SK-N-SH (cell line): Measurements from ENCODE around the gene MEGF8. TPM values are rescaled to one million over a fixed set of nuclear protein-coding genes. Genes with fewer than 3 reads are reported as not detected.

Experiments
- CTCF ChIA-PET: fragments of 300-600, 350-600 bp; formaldehyde crosslinking; extraction: SDS; loops from one replicate; lab custom pipeline; 2021; lab: Yijun Ruan, JAX
- POLR2A ChIA-PET: fragments of 350-600 bp; sonication (Branson Sonifier 250); formaldehyde crosslinking; extraction: SDS; loops from one replicate; lab custom pipeline; 2020; ENCODE audit warnings: antibody characterized with exemption, inconsistent platforms; lab: Yijun Ruan, JAX
- DNase-seq: peaks from one replicate; pipeline ENCODE4 v3.0.0; 2012
- H2AFZ ChIP-seq: fragments of 200-600 bp; sonication (generic); 2 replicates; pipeline ENCODE4 v1.8.1; 2016; ENCODE audit warnings: antibody characterized with exemption, mild to moderate bottlenecking, low read depth
- H3F3A ChIP-seq: fragments of 200-600 bp; sonication (generic); replicated peaks from 2 replicates; pipeline ENCODE3; 2016; ENCODE audit warnings: antibody characterized with exemption, mild to moderate bottlenecking; ENCODE audit not compliant: insufficient read depth
- H3K27ac ChIP-seq, 2 experiments: fragments of 200-500 bp in 1 of 2; fragments of 200-600 bp in 1 of 2; sonication (Bioruptor generic) in 1 of 2; sonication (generic), shearing (Covaris generic) in 1 of 2; 2 replicates each; pipeline versions ENCODE4 v1.5.1 to v1.6.1; 2014 to 2016; ENCODE audit warnings: low read depth in 2 of 2, inconsistent platforms in 1 of 2, low read length in 1 of 2, mild to moderate bottlenecking in 1 of 2, mixed read lengths in 1 of 2
- H3K27me3 ChIP-seq: fragments of 200-600 bp; sonication (generic), shearing (Covaris generic); 2 replicates; pipeline ENCODE4 v1.6.1; 2016; ENCODE audit warnings: mixed run types; ENCODE audit not compliant: insufficient read depth
- H3K36me3 ChIP-seq, 2 experiments: fragments of 200-500 bp in 1 of 2; fragments of 200-600 bp in 1 of 2; sonication (Bioruptor generic) in 1 of 2; sonication (generic) in 1 of 2; replicated peaks in 1 of 2; 2 replicates each; pipeline versions ENCODE3 to v1.5.1; 2014 to 2016; ENCODE audit warnings: low read length in 1 of 2, mild to moderate bottlenecking in 1 of 2; ENCODE audit not compliant: insufficient read depth in 2 of 2, control insufficient read depth in 1 of 2
- H3K4me1 ChIP-seq, 2 experiments: fragments of 200-500 bp in 1 of 2; fragments of 200-600 bp in 1 of 2; sonication (Bioruptor generic) in 1 of 2; sonication (generic), shearing (Covaris generic) in 1 of 2; 2 replicates each; pipeline versions ENCODE4 v1.5.1 to v1.6.1; 2014 to 2016; ENCODE audit warnings: low read depth in 1 of 2, low read length in 1 of 2, mixed run types in 1 of 2; ENCODE audit not compliant: insufficient read depth in 2 of 2, control insufficient read depth in 1 of 2
- H3K4me2 ChIP-seq: fragments of 200-600 bp; sonication (generic), shearing (Covaris generic); 2 replicates; pipeline ENCODE4 v1.6.1; 2017; ENCODE audit warnings: mixed run types
- H3K4me3 ChIP-seq, 2 experiments: fragments of 200-500 bp in 1 of 2; fragments of 200-600 bp in 1 of 2; sonication (Bioruptor generic) in 1 of 2; sonication (generic), shearing (Covaris generic) in 1 of 2; 2 replicates each; pipeline versions ENCODE4 v1.5.1 to v1.8.1; 2014 to 2016; ENCODE audit warnings: low read depth in 2 of 2, inconsistent platforms in 1 of 2, low read length in 1 of 2, mild to moderate bottlenecking in 1 of 2, mixed read lengths in 1 of 2, moderate library complexity in 1 of 2
- H3K79me2 ChIP-seq: fragments of 200-600 bp; sonication (generic); 2 replicates; pipeline ENCODE4 v1.8.1; 2017; ENCODE audit warnings: mild to moderate bottlenecking; ENCODE audit not compliant: insufficient read depth
- H3K9ac ChIP-seq: fragments of 200-600 bp; sonication (generic); 2 replicates; pipeline ENCODE4 v1.6.1; 2017; ENCODE audit warnings: mixed run types
- H3K9me2 ChIP-seq: fragments of 200-600 bp; sonication (generic); 2 replicates; pipeline ENCODE4 v1.6.1; 2017; ENCODE audit warnings: mixed run types
- H3K9me3 ChIP-seq: fragments of 200-600 bp; sonication (generic); 2 replicates; pipeline ENCODE4 v1.6.1; 2017; ENCODE audit warnings: mixed run types, mild to moderate bottlenecking, moderate library complexity
- H4K20me1 ChIP-seq: fragments of 200-600 bp; sonication (generic); 2 replicates; pipeline ENCODE4 v1.6.1; 2017; ENCODE audit warnings: mild to moderate bottlenecking, mixed run types; ENCODE audit not compliant: insufficient read depth
- CHD2 ChIP-seq: fragments of 150-350 bp; IDR thresholded peaks from 2 replicates; pipeline ENCODE4 v1.6.1; 2018; ENCODE audit warnings: low read length; ENCODE audit not compliant: partially characterized antibody
- CTCF ChIP-seq: fragments of 200-600 bp; sonication (generic); IDR thresholded peaks from 2 replicates; pipeline ENCODE4 v1.6.1; 2017; ENCODE audit warnings: antibody characterized with exemption, mild to moderate bottlenecking, moderate library complexity
- EP300 ChIP-seq, 2 experiments: IDR thresholded peaks; 2 replicates each; pipeline versions ENCODE4 v1.4.0 to v1.6.1; 2012; ENCODE audit warnings: borderline replicate concordance in 1 of 2, low read depth in 1 of 2, low read length in 1 of 2
- FOSL2 ChIP-seq: IDR thresholded peaks from 2 replicates; pipeline ENCODE4 v1.4.0; 2012; ENCODE audit warnings: low read depth, mild to moderate bottlenecking, moderate library complexity, borderline replicate concordance
- FOXJ3 ChIP-seq: sonication (generic); formaldehyde crosslinking; IDR thresholded peaks from 2 replicates; pipeline ENCODE4 v1.5.1; 2020; ENCODE audit warnings: mild to moderate bottlenecking, missing genetic modification reagents
- FOXM1 ChIP-seq: IDR thresholded peaks from 2 replicates; pipeline ENCODE4 v1.4.0; 2012; ENCODE audit warnings: low read depth, mild to moderate bottlenecking
- GABPA ChIP-seq: IDR thresholded peaks from 2 replicates; pipeline ENCODE4 v1.4.0; 2012; ENCODE audit warnings: low read depth, mild to moderate bottlenecking
- IRF3 ChIP-seq: fragments of 150-350 bp; IDR thresholded peaks from 2 replicates; pipeline ENCODE4 v1.6.1; 2016; ENCODE audit warnings: mild to moderate bottlenecking, low read depth, low read length
- JUND ChIP-seq: IDR thresholded peaks from 2 replicates; pipeline ENCODE4 v1.4.0; 2012
- MAX ChIP-seq: IDR thresholded peaks from 2 replicates; pipeline ENCODE4 v1.4.0; 2012; ENCODE audit warnings: low read depth
- MEF2A ChIP-seq: IDR thresholded peaks from 2 replicates; pipeline ENCODE4 v1.4.0; 2012; ENCODE audit warnings: low read depth, borderline replicate concordance
- NFIC ChIP-seq: IDR thresholded peaks from 2 replicates; pipeline ENCODE4 v1.4.0; 2012; ENCODE audit warnings: borderline replicate concordance
- NRF1 ChIP-seq: IDR thresholded peaks from 2 replicates; pipeline ENCODE4 v1.6.1; 2012; ENCODE audit warnings: low read depth, mild to moderate bottlenecking, low read length
- POLR2AphosphoS5 ChIP-seq: IDR thresholded peaks from 2 replicates; pipeline ENCODE4 v1.6.1; 2012; ENCODE audit warnings: low read depth, low read length
- RAD21 ChIP-seq: IDR thresholded peaks from 2 replicates; pipeline ENCODE4 v1.6.1; 2012; ENCODE audit warnings: mild to moderate bottlenecking, low read length
- RFX5 ChIP-seq: IDR thresholded peaks from 2 replicates; pipeline ENCODE4 v1.6.1; 2012; ENCODE audit warnings: mild to moderate bottlenecking, improper control_type of control experiment, low read length
- RXRA ChIP-seq: IDR thresholded peaks from 2 replicates; pipeline ENCODE4 v1.4.0; 2012; ENCODE audit warnings: low read depth, mild to moderate bottlenecking, borderline replicate concordance
- SIN3A ChIP-seq: IDR thresholded peaks from 2 replicates; pipeline ENCODE4 v1.6.1; 2012; ENCODE audit warnings: low read depth, mild to moderate bottlenecking, low read length, moderate library complexity, borderline replicate concordance
- TAF1 ChIP-seq: IDR thresholded peaks from 2 replicates; pipeline ENCODE4 v1.6.1; 2012; ENCODE audit warnings: low read depth, mild to moderate bottlenecking, low read length, moderate library complexity, borderline replicate concordance
- TCF12 ChIP-seq: IDR thresholded peaks from 2 replicates; pipeline ENCODE4 v1.4.0; 2012
- USF1 ChIP-seq: IDR thresholded peaks from 2 replicates; pipeline ENCODE4 v1.4.0; 2012; ENCODE audit warnings: low read depth, borderline replicate concordance
- USF2 ChIP-seq: fragments of 150-350 bp; IDR thresholded peaks from 2 replicates; pipeline ENCODE4 v1.6.1; 2017; ENCODE audit warnings: antibody characterized with exemption, low read length, low read depth, borderline replicate concordance
- YY1 ChIP-seq: IDR thresholded peaks from 2 replicates; pipeline ENCODE4 v1.4.0; 2012; ENCODE audit warnings: low read depth, mild to moderate bottlenecking
- WGBS: methylation state at CpG from one replicate; pipeline ENCODE4 v1.1.6; 2017; ENCODE audit warnings: low lambda C conversion rate; 5-methylcytosine and 5-hydroxymethylcytosine counted together
- polyA plus RNA-seq, 3 experiments: library from polyadenylated mRNA; depleted of rRNA; stranded (reverse); fragments of >200 nt; gene quantifications; 2 replicates each; pipeline ENCODE4 v1.2.3, GENCODE V29; 2012

Gene MEGF8
- polyA plus RNA-seq, 1 of the 3 experiments (the other 2 are of a cell fraction) = 19.1 TPM

GRCh38 chr19:42361545-42361910 is 36.1 kb downstream of the MEGF8 start:
- H3K4me1 ChIP-seq = no peaks in the 10 kb centered on the region; a peak in 1 of 4 replicates
- H3K27me3 ChIP-seq = no peaks in the 10 kb centered on the region
- H4K20me1 ChIP-seq = no peaks in the 10 kb centered on the region
- H3K79me2 ChIP-seq = no peaks in the 10 kb centered on the region
- no peaks in the 10 kb centered on the region for H3K9me3 ChIP-seq
- TF ChIP-seq NFIC (no peak), YY1 (no peak), POLR2AphosphoS5 (no peak), TCF12 (no peak), MEF2A (no peak), FOSL2 (no peak), CHD2 (no peak), EP300 (IDR thresholded peaks at IDR 0.05; ENCODE audit: borderline replicate concordance in 1 of 2, low read depth in 1 of 2, low read length in 1 of 2) (no peak)
- 84% methylated on average over 7 of the region's 7 CpGs for WGBS
- H2AFZ ChIP-seq = no peak overlapping the region
- no peaks in the 10 kb centered on the region for H3F3A ChIP-seq
- H3K4me2 ChIP-seq = no peak overlapping the region
- H3K36me3 ChIP-seq = peaks cover 10 to 28% of the 10 kb centered on the region in 2 experiments
- ChIA-PET CTCF (no interaction called here), POLR2A (no interaction called here)
- no peak overlapping the region for H3K4me3 ChIP-seq
- H3K9me2 ChIP-seq = no peaks in the 10 kb centered on the region
- H3K9ac ChIP-seq = no peak overlapping the region
- H3K27ac ChIP-seq = no peak overlapping the region
- DNase-seq = no peak

GRCh38 chr19:42362342-42362741 is 36.9 kb downstream of the MEGF8 start:
- no peak for TF ChIP-seq IRF3
- no peak for TF ChIP-seq RAD21
- no peak for TF ChIP-seq NFIC
- no peak for TF ChIP-seq USF1
- no peak for TF ChIP-seq FOXM1
- no peak for TF ChIP-seq TAF1
- no peak for TF ChIP-seq JUND
- no peak for TF ChIP-seq USF2
- no peak for TF ChIP-seq NRF1
- no peak for TF ChIP-seq FOSL2
- no peak for TF ChIP-seq GABPA
- TF ChIP-seq CTCF = no peak
- no peak for TF ChIP-seq RXRA
- no peak for TF ChIP-seq MAX
- no peak for TF ChIP-seq EP300 (IDR thresholded peaks at IDR 0.05; ENCODE audit: borderline replicate concordance in 1 of 2, low read depth in 1 of 2, low read length in 1 of 2)
- no peak for TF ChIP-seq POLR2AphosphoS5
- TF ChIP-seq SIN3A = no peak
- TF ChIP-seq TCF12 = no peak
- no peak for TF ChIP-seq FOXJ3 (CRISPR knock-in tag)
- TF ChIP-seq RFX5 = no peak
- no peak overlapping the region for H3K27ac ChIP-seq
- no peaks in the 10 kb centered on the region for H4K20me1 ChIP-seq
- H3K9me3 ChIP-seq = no peaks in the 10 kb centered on the region
- H3K9me2 ChIP-seq = no peaks in the 10 kb centered on the region
- no peak overlapping the region for H3K9ac ChIP-seq
- DNase-seq = no peak
- ChIA-PET CTCF (no interaction called here), POLR2A (no interaction called here)
- 97% methylated on average over 14 of the region's 14 CpGs for WGBS
- H3K4me1 ChIP-seq = no peaks in the 10 kb centered on the region; a peak in 1 of 4 replicates
- no peak overlapping the region for H3K4me3 ChIP-seq
- peaks cover 10 to 23% of the 10 kb centered on the region in 2 experiments for H3K36me3 ChIP-seq
- H3F3A ChIP-seq = no peaks in the 10 kb centered on the region
- no peak overlapping the region for H3K4me2 ChIP-seq
- H3K79me2 ChIP-seq = no peaks in the 10 kb centered on the region
- H2AFZ ChIP-seq = no peak overlapping the region
- H3K27me3 ChIP-seq = no peaks in the 10 kb centered on the region
